ENCODE measurements around the gene POPDC3.

GRCh38 chr6:105211831-105212230, 32.0 kb upstream of the POPDC3 start:
- TF ChIP-seq, protein P1, sequence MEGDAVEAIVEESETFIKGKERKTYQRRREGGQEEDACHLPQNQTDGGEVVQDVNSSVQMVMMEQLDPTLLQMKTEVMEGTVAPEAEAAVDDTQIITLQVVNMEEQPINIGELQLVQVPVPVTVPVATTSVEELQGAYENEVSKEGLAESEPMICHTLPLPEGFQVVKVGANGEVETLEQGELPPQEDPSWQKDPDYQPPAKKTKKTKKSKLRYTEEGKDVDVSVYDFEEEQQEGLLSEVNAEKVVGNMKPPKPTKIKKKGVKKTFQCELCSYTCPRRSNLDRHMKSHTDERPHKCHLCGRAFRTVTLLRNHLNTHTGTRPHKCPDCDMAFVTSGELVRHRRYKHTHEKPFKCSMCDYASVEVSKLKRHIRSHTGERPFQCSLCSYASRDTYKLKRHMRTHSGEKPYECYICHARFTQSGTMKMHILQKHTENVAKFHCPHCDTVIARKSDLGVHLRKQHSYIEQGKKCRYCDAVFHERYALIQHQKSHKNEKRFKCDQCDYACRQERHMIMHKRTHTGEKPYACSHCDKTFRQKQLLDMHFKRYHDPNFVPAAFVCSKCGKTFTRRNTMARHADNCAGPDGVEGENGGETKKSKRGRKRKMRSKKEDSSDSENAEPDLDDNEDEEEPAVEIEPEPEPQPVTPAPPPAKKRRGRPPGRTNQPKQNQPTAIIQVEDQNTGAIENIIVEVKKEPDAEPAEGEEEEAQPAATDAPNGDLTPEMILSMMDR (IDR thresholded peaks at IDR 0.05 in 4 of 5, conservative IDR thresholded peaks at IDR 0.05 in 1 of 5): no peak
- no peak for TF ChIP-seq POLR2A (IDR thresholded peaks at IDR 0.05)
